ENCODE measurements around the gene ARID5A. TPM values are rescaled to one million over a fixed set of nuclear protein-coding genes. Genes with fewer than 3 reads are reported as not detected.

ARID5A gene
- total and polyA plus RNA-seq, 2 of the 13 experiments (the other 11 are each of a cell fraction or from before 2014, with no cell fraction given): 6.0 to 9.5 TPM

- no peak for TF ChIP-seq IRF9 (CRISPR knock-in tag; IDR thresholded peaks at IDR 0.05; ENCODE audit: borderline replicate concordance)
- TF ChIP-seq REST (IDR thresholded peaks at IDR 0.05; ENCODE audit: borderline replicate concordance in 1 of 2, low read depth in 1 of 2, low read length in 2 of 2): no peak
- TF ChIP-seq ZIK1 (CRISPR knock-in tag; IDR thresholded peaks at IDR 0.05; ENCODE audit: borderline replicate concordance, low read depth): 0 out of 2 replicates have a peak, but pooled peaks have one; percentile 55
- no peak for TF ChIP-seq SP4 (CRISPR knock-in tag; IDR thresholded peaks at IDR 0.05)
- TF ChIP-seq NFATC3 (CRISPR knock-in tag; IDR thresholded peaks at IDR 0.05): no peak
- no peak for TF ChIP-seq CHD4 (IDR thresholded peaks at IDR 0.05; ENCODE audit: borderline replicate concordance, low read length)
- TF ChIP-seq ZNF619 (CRISPR knock-in tag; IDR thresholded peaks at IDR 0.05): 0 out of 2 replicates have a peak, but pooled peaks have one; percentile 51
- TF ChIP-seq ZNF747 (CRISPR knock-in tag; IDR thresholded peaks at IDR 0.05; ENCODE audit: borderline replicate concordance): no peak; the same call in 1 of the 2 replicates
- no peak for TF ChIP-seq TARDBP (CRISPR knock-in tag; IDR thresholded peaks at IDR 0.05)
- TF ChIP-seq ZNF839 (CRISPR knock-in tag; IDR thresholded peaks at IDR 0.05; ENCODE audit: borderline replicate concordance): peak; percentile 50; the same call in 1 of the 2 replicates
- no peak for TF ChIP-seq ZNF710 (CRISPR knock-in tag; IDR thresholded peaks at IDR 0.05; ENCODE audit: borderline replicate concordance)
- TF ChIP-seq JUNB (CRISPR knock-in tag; IDR thresholded peaks at IDR 0.05; ENCODE audit: borderline replicate concordance): no peak
- TF ChIP-seq HOXA7 (CRISPR knock-in tag; IDR thresholded peaks at IDR 0.05): no peak
- TF ChIP-seq ZFP37 (CRISPR knock-in tag; IDR thresholded peaks at IDR 0.05; ENCODE audit: borderline replicate concordance): 0 out of 2 replicates have a peak, but pooled peaks have one; percentile 51
- TF ChIP-seq SAFB2 (CRISPR knock-in tag; IDR thresholded peaks at IDR 0.05; ENCODE audit: borderline replicate concordance, low read depth): no peak
- peak; percentile 57; the same call in 1 of the 2 replicates for TF ChIP-seq ZGPAT (CRISPR knock-in tag; IDR thresholded peaks at IDR 0.05)
- TF ChIP-seq GLI4 (CRISPR knock-in tag; IDR thresholded peaks at IDR 0.05; ENCODE audit: borderline replicate concordance): no peak
- no peak for TF ChIP-seq KLF11 (CRISPR knock-in tag; IDR thresholded peaks at IDR 0.05)
- TF ChIP-seq ZNF292 (CRISPR knock-in tag; IDR thresholded peaks at IDR 0.05; ENCODE audit: borderline replicate concordance, low read depth): no peak
- TF ChIP-seq KDM2A (CRISPR knock-in tag; IDR thresholded peaks at IDR 0.05; ENCODE audit: borderline replicate concordance, low read depth): peak; percentile 91
- peak; percentile 79 for TF ChIP-seq ZNF263 (CRISPR knock-in tag; IDR thresholded peaks at IDR 0.05)
Observed at GRCh38 chr2:96509114-96509846, 27.3 kb upstream of the ARID5A start (continued).
